22Rv1 (cell line): ENCODE data around the gene CNTNAP2.

Experiments used
- ZFX ChIP-seq: fragments of 450-650 bp; IDR thresholded peaks from 2 replicates; pipeline ENCODE4 v1.6.1; 2017; ENCODE audit warnings: antibody characterized with exemption, borderline replicate concordance
- TF ChIP-seq, protein P1 (sequence below): fragments of 450-650 bp; IDR thresholded peaks from 2 replicates; pipeline ENCODE4 v1.5.1; 2017; ENCODE audit warnings: mild to moderate bottlenecking

- TF ChIP-seq, protein P1, sequence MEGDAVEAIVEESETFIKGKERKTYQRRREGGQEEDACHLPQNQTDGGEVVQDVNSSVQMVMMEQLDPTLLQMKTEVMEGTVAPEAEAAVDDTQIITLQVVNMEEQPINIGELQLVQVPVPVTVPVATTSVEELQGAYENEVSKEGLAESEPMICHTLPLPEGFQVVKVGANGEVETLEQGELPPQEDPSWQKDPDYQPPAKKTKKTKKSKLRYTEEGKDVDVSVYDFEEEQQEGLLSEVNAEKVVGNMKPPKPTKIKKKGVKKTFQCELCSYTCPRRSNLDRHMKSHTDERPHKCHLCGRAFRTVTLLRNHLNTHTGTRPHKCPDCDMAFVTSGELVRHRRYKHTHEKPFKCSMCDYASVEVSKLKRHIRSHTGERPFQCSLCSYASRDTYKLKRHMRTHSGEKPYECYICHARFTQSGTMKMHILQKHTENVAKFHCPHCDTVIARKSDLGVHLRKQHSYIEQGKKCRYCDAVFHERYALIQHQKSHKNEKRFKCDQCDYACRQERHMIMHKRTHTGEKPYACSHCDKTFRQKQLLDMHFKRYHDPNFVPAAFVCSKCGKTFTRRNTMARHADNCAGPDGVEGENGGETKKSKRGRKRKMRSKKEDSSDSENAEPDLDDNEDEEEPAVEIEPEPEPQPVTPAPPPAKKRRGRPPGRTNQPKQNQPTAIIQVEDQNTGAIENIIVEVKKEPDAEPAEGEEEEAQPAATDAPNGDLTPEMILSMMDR, result no peak
- TF ChIP-seq ZFX, result no peak
Measured at GRCh38 chr7:148433521-148434180, 2317.1 kb downstream of the CNTNAP2 start.
